H9 (cell line): ENCODE results near the gene TUG1. TPM values are rescaled to one million over a fixed set of nuclear protein-coding genes. Genes with fewer than 3 reads are reported as not detected.
A peak's percentile ranks its signal among the peaks of the same experiment; 100 is the strongest.

Experiments
- DNase-seq: peaks from one replicate; pipeline ENCODE4 v3.0.0-alpha.2; 2017
- H2AFZ ChIP-seq: one replicate; pipeline ENCODE4 v1.6.1; 2013; ENCODE audit warnings: mild to moderate bottlenecking, low read length, control low read depth, moderate library complexity
- H2AK5ac ChIP-seq: 2 replicates; pipeline ENCODE4 v1.6.1; 2013; ENCODE audit warnings: low read length, control low read depth, mixed read lengths; ENCODE audit not compliant: insufficient read length
- H2BK120ac ChIP-seq: one replicate; pipeline ENCODE4 v1.6.1; 2013; ENCODE audit warnings: low read depth, mild to moderate bottlenecking, low read length, control low read depth, inconsistent platforms; ENCODE audit not compliant: poor library complexity, severe bottlenecking
- H2BK12ac ChIP-seq: 2 replicates; pipeline ENCODE4 v1.6.1; 2013; ENCODE audit warnings: low read length, control low read depth, mixed read lengths, low read depth; ENCODE audit not compliant: insufficient read length
- H2BK15ac ChIP-seq: 2 replicates; pipeline ENCODE4 v1.6.1; 2013; ENCODE audit warnings: low read depth, low read length, control low read depth
- H2BK20ac ChIP-seq: one replicate; pipeline ENCODE4 v1.6.1; 2013; ENCODE audit warnings: low read depth, mild to moderate bottlenecking, low read length, control low read depth, inconsistent platforms; ENCODE audit not compliant: poor library complexity, severe bottlenecking
- H2BK5ac ChIP-seq: 2 replicates; pipeline ENCODE4 v1.6.1; 2013; ENCODE audit warnings: low read length, control low read depth, mixed read lengths; ENCODE audit not compliant: insufficient read length
- H3K14ac ChIP-seq: 2 replicates; pipeline ENCODE4 v1.6.1; 2013; ENCODE audit warnings: low read length, control low read depth; ENCODE audit not compliant: insufficient read depth
- H3K18ac ChIP-seq: 2 replicates; pipeline ENCODE4 v1.6.1; 2013; ENCODE audit warnings: low read depth, mild to moderate bottlenecking, mixed read lengths, low read length, control low read depth; ENCODE audit not compliant: insufficient read length
- H3K23ac ChIP-seq: 2 replicates; pipeline ENCODE4 v1.6.1; 2013; ENCODE audit warnings: low read length, control low read depth, mixed read lengths, low read depth; ENCODE audit not compliant: insufficient read length
- H3K23me2 ChIP-seq: 2 replicates; pipeline ENCODE4 v1.6.1; 2013; ENCODE audit warnings: low read depth, mild to moderate bottlenecking, mixed read lengths, low read length, control low read depth; ENCODE audit not compliant: insufficient read length, poor library complexity, severe bottlenecking
- H3K27ac ChIP-seq: 2 replicates; pipeline ENCODE4 v1.5.1; 2013; ENCODE audit warnings: low read length, control low read depth, mixed read lengths, low read depth; ENCODE audit not compliant: insufficient read length
- H3K27me3 ChIP-seq: 2 replicates; pipeline ENCODE4 v1.6.1; 2013; ENCODE audit warnings: low read length, control low read depth, inconsistent platforms; ENCODE audit not compliant: insufficient read depth
- H3K4ac ChIP-seq: 2 replicates; pipeline ENCODE4 v1.6.1; 2013; ENCODE audit warnings: low read depth, mild to moderate bottlenecking, control low read depth, inconsistent platforms, low read length, moderate library complexity
- H3K4me1 ChIP-seq: 2 replicates; pipeline ENCODE4 v1.6.1; 2013; ENCODE audit warnings: low read length, control low read depth, inconsistent platforms; ENCODE audit not compliant: insufficient read depth
- H3K4me2 ChIP-seq: 2 replicates; pipeline ENCODE4 v1.6.1; 2013; ENCODE audit warnings: low read length, control low read depth, mixed read lengths; ENCODE audit not compliant: insufficient read length, insufficient read depth
- H3K56ac ChIP-seq: 2 replicates; pipeline ENCODE4 v1.6.1; 2013; ENCODE audit warnings: low read depth, mild to moderate bottlenecking, mixed read lengths, low read length, control low read depth; ENCODE audit not compliant: insufficient read length
- H3K79me1 ChIP-seq: 2 replicates; pipeline ENCODE4 v1.6.1; 2013; ENCODE audit warnings: low read depth, mild to moderate bottlenecking, moderate library complexity, low read length, control low read depth, inconsistent platforms; ENCODE audit not compliant: insufficient read depth, poor library complexity, severe bottlenecking
- H3K79me2 ChIP-seq: 2 replicates; pipeline ENCODE4 v1.6.1; 2013; ENCODE audit warnings: low read length, control low read depth, inconsistent platforms; ENCODE audit not compliant: insufficient read depth
- H3K9ac ChIP-seq: 2 replicates; pipeline ENCODE4 v1.6.1; 2013; ENCODE audit warnings: low read length, control low read depth, mixed read lengths; ENCODE audit not compliant: insufficient read length; ENCODE audit errors: extremely low read depth
- H3K9me3 ChIP-seq: one replicate; pipeline ENCODE4 v1.6.1; 2013; ENCODE audit warnings: low read depth, low read length, inconsistent platforms; ENCODE audit not compliant: control insufficient read depth
- H3T11ph ChIP-seq: one replicate; pipeline ENCODE4 v1.6.1; 2013; ENCODE audit warnings: mild to moderate bottlenecking, low read length, control low read depth, inconsistent platforms
- H4K20me1 ChIP-seq: one replicate; pipeline ENCODE4 v1.6.1; 2013; ENCODE audit not compliant: control insufficient read depth, insufficient read length, insufficient read depth
- H4K5ac ChIP-seq: 2 replicates; pipeline ENCODE4 v1.6.1; 2013; ENCODE audit warnings: low read depth, mild to moderate bottlenecking, mixed read lengths, low read length, control low read depth; ENCODE audit not compliant: insufficient read length
- H4K8ac ChIP-seq: replicated peaks from 2 replicates; pipeline ENCODE4 v1.6.1; 2013; ENCODE audit warnings: low read length, control low read depth, mixed read lengths, low read depth; ENCODE audit not compliant: insufficient read length
- H4K91ac ChIP-seq: 2 replicates; pipeline ENCODE4 v1.6.1; 2013; ENCODE audit warnings: low read depth, mild to moderate bottlenecking, moderate library complexity, mixed read lengths, low read length, control low read depth; ENCODE audit not compliant: insufficient read length
- H3K27ac Mint-ChIP-seq, 3 experiments: 2 replicates in 2 of 3; 3 replicates in 1 of 3; pipeline ENCODE4 v1.8.0; 2020 to 2021; ENCODE audit warnings: mixed read lengths in 3 of 3, mild to moderate bottlenecking in 1 of 3, moderate library complexity in 1 of 3
- H3K27me3 Mint-ChIP-seq: 2 replicates; pipeline ENCODE4 v1.8.0; 2021; ENCODE audit warnings: low read depth, mild to moderate bottlenecking, moderate library complexity, mixed read lengths
- H3K36me3 Mint-ChIP-seq, 3 experiments: 2 replicates in 2 of 3; 3 replicates in 1 of 3; pipeline ENCODE4 v1.8.0; 2020 to 2021; ENCODE audit warnings: low read depth in 3 of 3, mixed read lengths in 3 of 3; ENCODE audit not compliant: insufficient read depth in 1 of 3
- H3K4me1 Mint-ChIP-seq, 2 experiments: 2 replicates each; pipeline ENCODE4 v1.8.0; 2020; ENCODE audit warnings: mixed read lengths in 2 of 2
- H3K4me3 Mint-ChIP-seq, 2 experiments: 2 replicates in 1 of 2; 3 replicates in 1 of 2; pipeline ENCODE4 v1.8.0; 2020 to 2021; ENCODE audit warnings: mild to moderate bottlenecking in 2 of 2, mixed read lengths in 2 of 2, moderate library complexity in 1 of 2
- H3K9me3 Mint-ChIP-seq, 2 experiments: 2 replicates in 1 of 2; 3 replicates in 1 of 2; pipeline ENCODE4 v1.8.0; 2020; ENCODE audit warnings: mild to moderate bottlenecking in 2 of 2, mixed read lengths in 2 of 2, moderate library complexity in 1 of 2
- WGBS: extraction: QIAGEN DNeasy Blood & Tissue Kit; methylation state at CpG from one replicate; pipeline ENCODE4 v1.1.7; 2013; ENCODE audit warnings: missing lambda C conversion rate, low lambda C conversion rate, mixed read lengths; ENCODE audit not compliant: insufficient read length; ENCODE audit errors: extremely low coverage; 5-methylcytosine and 5-hydroxymethylcytosine counted together
- total RNA-seq: library from RNA; stranded (reverse); gene quantifications from 2 replicates; pipeline ENCODE4 v1.2.1, GENCODE V29; 2021
- TF ChIP-seq, protein P1 (sequence below): fragments of 200-600 bp; sonication (generic); conservative IDR thresholded peaks from 3 replicates; pipeline ENCODE4 v1.8.0; 2021; ENCODE audit warnings: antibody characterized with exemption, mild to moderate bottlenecking

The TUG1 gene
- total RNA-seq, 1 experiment from 2014 or later, result 99.6 TPM

DNA sequence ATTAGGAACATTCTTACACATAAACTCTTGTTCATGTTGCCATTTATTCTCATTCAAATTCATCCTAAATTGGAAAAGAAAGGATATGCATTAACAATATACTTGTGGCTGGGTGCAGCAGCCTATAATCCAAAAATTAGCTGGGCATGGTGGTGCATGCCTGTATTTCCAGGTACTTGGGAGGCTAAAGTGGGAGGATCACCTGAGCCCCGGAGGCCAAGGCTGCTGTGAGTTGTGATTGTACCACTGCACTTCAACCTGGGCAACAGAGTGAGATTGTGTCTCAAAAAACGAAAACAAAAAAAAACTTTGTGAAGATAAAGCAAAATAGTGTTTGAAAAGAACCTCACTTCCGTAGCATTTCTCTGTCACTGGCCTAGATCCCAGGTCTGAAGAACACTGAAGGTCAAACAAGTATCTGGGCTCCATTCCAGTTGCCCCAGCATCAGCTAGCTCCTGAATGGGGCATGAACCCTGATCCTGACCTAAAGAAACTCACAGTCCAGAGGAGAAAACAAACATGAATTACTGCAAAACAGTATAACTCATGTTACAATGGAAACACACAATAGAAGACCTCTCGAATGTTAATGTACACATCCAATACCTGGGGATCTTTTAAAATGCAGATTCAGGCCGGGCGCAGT lies 32.2 kb downstream of the TUG1 start:
- peaks cover 0 to 4% (median 3%) of the 10 kb centered on the region in 3 experiments; a peak in 3 of 7 replicates for H3K36me3 Mint-ChIP-seq
- TF ChIP-seq, protein P1, sequence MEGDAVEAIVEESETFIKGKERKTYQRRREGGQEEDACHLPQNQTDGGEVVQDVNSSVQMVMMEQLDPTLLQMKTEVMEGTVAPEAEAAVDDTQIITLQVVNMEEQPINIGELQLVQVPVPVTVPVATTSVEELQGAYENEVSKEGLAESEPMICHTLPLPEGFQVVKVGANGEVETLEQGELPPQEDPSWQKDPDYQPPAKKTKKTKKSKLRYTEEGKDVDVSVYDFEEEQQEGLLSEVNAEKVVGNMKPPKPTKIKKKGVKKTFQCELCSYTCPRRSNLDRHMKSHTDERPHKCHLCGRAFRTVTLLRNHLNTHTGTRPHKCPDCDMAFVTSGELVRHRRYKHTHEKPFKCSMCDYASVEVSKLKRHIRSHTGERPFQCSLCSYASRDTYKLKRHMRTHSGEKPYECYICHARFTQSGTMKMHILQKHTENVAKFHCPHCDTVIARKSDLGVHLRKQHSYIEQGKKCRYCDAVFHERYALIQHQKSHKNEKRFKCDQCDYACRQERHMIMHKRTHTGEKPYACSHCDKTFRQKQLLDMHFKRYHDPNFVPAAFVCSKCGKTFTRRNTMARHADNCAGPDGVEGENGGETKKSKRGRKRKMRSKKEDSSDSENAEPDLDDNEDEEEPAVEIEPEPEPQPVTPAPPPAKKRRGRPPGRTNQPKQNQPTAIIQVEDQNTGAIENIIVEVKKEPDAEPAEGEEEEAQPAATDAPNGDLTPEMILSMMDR, result no peak

More for the DNA sequence above, 32.2 kb downstream of the TUG1 start:
- Histone ChIP-seq H3K14ac (no peak overlapping the region), H3K27me3 (no peaks in the 10 kb centered on the region), H4K5ac (no peak overlapping the region), H3K27ac (no peak overlapping the region), H2BK20ac (no peak overlapping the region), H3K18ac (no peak overlapping the region), H2AK5ac (no peak overlapping the region), H3K79me2 (no peaks in the 10 kb centered on the region), H3K56ac (no peak overlapping the region), H2BK5ac (no peak overlapping the region), H3T11ph (no peak overlapping the region), H2AFZ (no peak overlapping the region), H4K91ac (no peak overlapping the region), H2BK120ac (no peak overlapping the region), H2BK15ac (no peak overlapping the region), H3K9me3 (no peaks in the 10 kb centered on the region), H3K23me2 (no peaks in the 10 kb centered on the region), H3K9ac (no peak overlapping the region), H3K4me2 (no peak overlapping the region), H3K23ac (no peak overlapping the region), H3K4ac (no peak overlapping the region), H3K4me1 (peaks cover 2% of the 10 kb centered on the region; the same call in 1 of the 2 replicates), H2BK12ac (no peak overlapping the region), H4K8ac (no peak overlapping the region), H3K79me1 (no peaks in the 10 kb centered on the region), H4K20me1 (no peaks in the 10 kb centered on the region)
- Mint-ChIP-seq H3K27me3 (peaks cover 14% of the 10 kb centered on the region), H3K4me1 (peaks cover 3 to 4% of the 10 kb centered on the region in 2 experiments; a peak in 3 of 4 replicates), H3K27ac (peak overlapping the region in 1 of 3 experiments; percentile 68; a peak in 1 of 7 replicates), H3K4me3 (no peak overlapping the region), H3K9me3 (peaks cover 9 to 19% of the 10 kb centered on the region in 2 experiments; a peak in 4 of 5 replicates)
- DNase-seq, result no peak
- no CpG with 5 or more reads among the region's 6 CpGs for WGBS
